Neural cell (in vitro differentiated cells): Measurements from ENCODE around the gene ENDOV.

ENCODE experiments used
- CTCF ChIP-seq: fragments of 450-650 bp; IDR thresholded peaks from 2 replicates; pipeline ENCODE4 v1.5.1; 2014; ENCODE audit warnings: antibody characterized with exemption, mild to moderate bottlenecking, moderate library complexity; ENCODE audit not compliant: poor library complexity, severe bottlenecking
- EP300 ChIP-seq: fragments of 450-650 bp; conservative IDR thresholded peaks from 2 replicates; pipeline ENCODE4 v1.6.1; 2014; ENCODE audit warnings: antibody characterized with exemption, mild to moderate bottlenecking, moderate library complexity; ENCODE audit not compliant: poor library complexity, severe bottlenecking
- POLR2AphosphoS5 ChIP-seq: IDR thresholded peaks from 2 replicates; pipeline ENCODE4 v1.6.1; 2012
- RAD21 ChIP-seq: fragments of 450-650 bp; conservative IDR thresholded peaks from 2 replicates; pipeline ENCODE4 v1.6.1; 2014; ENCODE audit warnings: antibody characterized with exemption, mild to moderate bottlenecking, moderate library complexity
- SMC3 ChIP-seq: fragments of 450-650 bp; conservative IDR thresholded peaks from 2 replicates; pipeline ENCODE4 v1.6.1; 2014; ENCODE audit warnings: antibody characterized with exemption, mild to moderate bottlenecking, moderate library complexity; ENCODE audit not compliant: poor library complexity
- TAF1 ChIP-seq: IDR thresholded peaks from 2 replicates; pipeline ENCODE4 v1.6.1; 2012; ENCODE audit warnings: low read depth
- TF ChIP-seq, protein P1 (sequence below): IDR thresholded peaks from 2 replicates; pipeline ENCODE4 v1.6.1; 2012; ENCODE audit warnings: borderline replicate concordance

DNA sequence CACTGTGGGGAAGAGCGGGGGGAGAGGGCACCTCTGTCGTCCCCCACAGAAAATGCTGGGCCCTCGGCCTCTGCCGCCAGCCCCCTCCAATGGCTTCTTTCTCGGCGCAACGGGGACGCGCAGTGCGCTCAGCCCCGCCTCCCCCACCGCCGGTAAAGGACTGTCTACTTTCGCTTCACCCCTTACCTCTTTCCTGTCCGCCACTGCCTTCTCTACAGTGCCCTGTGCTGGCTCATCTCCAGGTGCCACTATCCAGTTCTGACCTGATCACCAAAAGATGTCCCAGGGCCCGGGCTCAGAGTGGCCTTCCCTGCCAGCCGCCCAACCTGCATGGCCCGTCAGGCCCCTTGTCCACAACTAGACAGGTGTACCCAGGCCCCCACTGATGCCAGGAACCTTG lies 7.3 kb downstream of the ENDOV start:
- TF ChIP-seq CTCF (no peak), RAD21 (no peak), TAF1 (no peak), SMC3 (no peak), POLR2AphosphoS5 (no peak), EP300 (no peak)
- TF ChIP-seq, protein P1, sequence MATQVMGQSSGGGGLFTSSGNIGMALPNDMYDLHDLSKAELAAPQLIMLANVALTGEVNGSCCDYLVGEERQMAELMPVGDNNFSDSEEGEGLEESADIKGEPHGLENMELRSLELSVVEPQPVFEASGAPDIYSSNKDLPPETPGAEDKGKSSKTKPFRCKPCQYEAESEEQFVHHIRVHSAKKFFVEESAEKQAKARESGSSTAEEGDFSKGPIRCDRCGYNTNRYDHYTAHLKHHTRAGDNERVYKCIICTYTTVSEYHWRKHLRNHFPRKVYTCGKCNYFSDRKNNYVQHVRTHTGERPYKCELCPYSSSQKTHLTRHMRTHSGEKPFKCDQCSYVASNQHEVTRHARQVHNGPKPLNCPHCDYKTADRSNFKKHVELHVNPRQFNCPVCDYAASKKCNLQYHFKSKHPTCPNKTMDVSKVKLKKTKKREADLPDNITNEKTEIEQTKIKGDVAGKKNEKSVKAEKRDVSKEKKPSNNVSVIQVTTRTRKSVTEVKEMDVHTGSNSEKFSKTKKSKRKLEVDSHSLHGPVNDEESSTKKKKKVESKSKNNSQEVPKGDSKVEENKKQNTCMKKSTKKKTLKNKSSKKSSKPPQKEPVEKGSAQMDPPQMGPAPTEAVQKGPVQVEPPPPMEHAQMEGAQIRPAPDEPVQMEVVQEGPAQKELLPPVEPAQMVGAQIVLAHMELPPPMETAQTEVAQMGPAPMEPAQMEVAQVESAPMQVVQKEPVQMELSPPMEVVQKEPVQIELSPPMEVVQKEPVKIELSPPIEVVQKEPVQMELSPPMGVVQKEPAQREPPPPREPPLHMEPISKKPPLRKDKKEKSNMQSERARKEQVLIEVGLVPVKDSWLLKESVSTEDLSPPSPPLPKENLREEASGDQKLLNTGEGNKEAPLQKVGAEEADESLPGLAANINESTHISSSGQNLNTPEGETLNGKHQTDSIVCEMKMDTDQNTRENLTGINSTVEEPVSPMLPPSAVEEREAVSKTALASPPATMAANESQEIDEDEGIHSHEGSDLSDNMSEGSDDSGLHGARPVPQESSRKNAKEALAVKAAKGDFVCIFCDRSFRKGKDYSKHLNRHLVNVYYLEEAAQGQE, result no peak
